HepG2 (cell line): ENCODE results near the gene ULBP2. TPM values are rescaled to one million over a fixed set of nuclear protein-coding genes. Genes with fewer than 3 reads are reported as not detected.
A peak's percentile ranks its signal among the peaks of the same experiment; 100 is the strongest.
"Not testable (repeated sequence)": the region's sequence is repeated elsewhere in the genome, so short reads cannot be mapped to it uniquely, and the experiment has no call there.

Experiments
- ATAC-seq: fragments of 200-7000 bp; cut with Tn5 transposase; 3 replicates; pipeline ENCODE4 v1.9.1; 2020; ENCODE audit warnings: mild to moderate bottlenecking, moderate library complexity
- BruUV-seq: library from RNA; stranded (reverse); fragments of 400-500 nt; replicated peaks from 2 replicates; lab custom pipeline; 2021; lab: Mats Ljungman, UMichigan
- CTCF ChIA-PET: fragments of 300-600 bp; formaldehyde crosslinking; extraction: SDS; loops from one replicate; lab custom pipeline; 2021; ENCODE audit warnings: low total read pairs, inconsistent platforms, low intra/inter-chr PET ratio; lab: Yijun Ruan, JAX
- POLR2A ChIA-PET: fragments of 350-600 bp; sonication (Branson Sonifier 250); formaldehyde crosslinking; loops from one replicate; lab custom pipeline; 2020; ENCODE audit warnings: antibody characterized with exemption, inconsistent platforms; lab: Yijun Ruan, JAX
- DNase-seq: peaks from one replicate; pipeline ENCODE4 v3.0.0-alpha.2; 2015; ENCODE audit warnings: low spot score
- FAIRE-seq: peaks from 3 replicates; lab custom pipeline; 2011; peaks lifted over from hg19 to GRCh38; lab: Jason Lieb, UNC
- H2AFZ ChIP-seq: one replicate; pipeline ENCODE4 v1.6.1; 2011; ENCODE audit warnings: low read length, inconsistent platforms
- H3K27ac ChIP-seq: fragments of 300-600 bp; 3 replicates; pipeline ENCODE4 v1.8.0; 2011; ENCODE audit warnings: mixed run types, mild to moderate bottlenecking, mixed read lengths, low read length, inconsistent platforms; ENCODE audit not compliant: insufficient read depth; ENCODE audit errors: extremely low read length
- H3K27me3 ChIP-seq, 2 experiments: fragments of 200-600 bp in 1 of 2; 2 replicates in 1 of 2; 3 replicates in 1 of 2; pipeline versions ENCODE4 v1.6.0 to v1.8.0; 2011; ENCODE audit warnings: low read length in 2 of 2, mild to moderate bottlenecking in 2 of 2, moderate library complexity in 2 of 2, inconsistent platforms in 1 of 2; ENCODE audit not compliant: insufficient read depth in 2 of 2, control insufficient read depth in 1 of 2
- H3K36me3 ChIP-seq, 2 experiments: fragments of 200-600 bp in 1 of 2; replicated peaks in 1 of 2; 2 replicates in 1 of 2; 3 replicates in 1 of 2; pipeline versions ENCODE4 v1.5.1 to v1.8.0; 2011; ENCODE audit warnings: low read length in 2 of 2, inconsistent platforms in 1 of 2; ENCODE audit not compliant: insufficient read depth in 2 of 2, control insufficient read depth in 1 of 2
- H3K4me1 ChIP-seq: 2 replicates; pipeline ENCODE4 v1.5.1; 2012; ENCODE audit warnings: low read length, inconsistent platforms; ENCODE audit not compliant: insufficient read depth
- H3K4me2 ChIP-seq: 2 replicates; pipeline ENCODE4 v1.6.0; 2011; ENCODE audit warnings: low read depth, low read length, inconsistent platforms
- H3K4me3 ChIP-seq, 3 experiments: fragments of 200-600 bp in 1 of 3; sonication (generic), shearing (Covaris generic) in 1 of 3; replicated peaks in 1 of 3; 2 replicates each; pipeline ENCODE4 v1.5.1; 2011 to 2016; ENCODE audit warnings: low read length in 3 of 3, inconsistent platforms in 2 of 3, low read depth in 2 of 3, mild to moderate bottlenecking in 2 of 3, control low read depth in 1 of 3, mixed read lengths in 1 of 3; ENCODE audit not compliant: insufficient read depth in 1 of 3
- H3K79me2 ChIP-seq: one replicate; pipeline ENCODE4 v1.6.1; 2011; ENCODE audit warnings: low read length, inconsistent platforms; ENCODE audit not compliant: insufficient read depth
- H3K9ac ChIP-seq: 2 replicates; pipeline ENCODE4 v1.6.0; 2011; ENCODE audit warnings: mild to moderate bottlenecking, low read depth, low read length, inconsistent platforms; ENCODE audit not compliant: insufficient read depth
- H3K9me3 ChIP-seq: 2 replicates; pipeline ENCODE4 v1.5.1; 2012; ENCODE audit warnings: mild to moderate bottlenecking, low read length
- H4K20me1 ChIP-seq: 2 replicates; pipeline ENCODE4 v1.6.0; 2011; ENCODE audit warnings: inconsistent platforms, mild to moderate bottlenecking, low read length, moderate library complexity; ENCODE audit not compliant: insufficient read depth
- HNF4A ChIP-seq: sonication (generic); formaldehyde crosslinking; IDR thresholded peaks from 2 replicates; pipeline ENCODE4 v1.4.0; 2020; ENCODE audit warnings: missing genetic modification reagents
- HOXA7 ChIP-seq: sonication (generic); formaldehyde crosslinking; IDR thresholded peaks from 2 replicates; pipeline ENCODE4 v1.8.1; 2022; ENCODE audit warnings: mild to moderate bottlenecking, missing genetic modification reagents, moderate library complexity
- SMAD9 ChIP-seq: sonication (generic); formaldehyde crosslinking; IDR thresholded peaks from 2 replicates; pipeline ENCODE4 v1.5.1; 2020; ENCODE audit warnings: mild to moderate bottlenecking, missing genetic modification reagents
- ZBTB42 ChIP-seq: sonication (generic); formaldehyde crosslinking; IDR thresholded peaks from 2 replicates; pipeline ENCODE4 v1.5.0; 2020; ENCODE audit warnings: mild to moderate bottlenecking, missing genetic modification reagents
- ZMYM3 ChIP-seq: sonication (generic); formaldehyde crosslinking; IDR thresholded peaks from 2 replicates; pipeline ENCODE4 v1.5.1; 2020; ENCODE audit warnings: mild to moderate bottlenecking, missing genetic modification reagents
- ZNF143 ChIP-seq: sonication (generic); formaldehyde crosslinking; IDR thresholded peaks from 2 replicates; pipeline ENCODE4 v1.4.0; 2020; ENCODE audit warnings: missing genetic modification reagents
- ZNF3 ChIP-seq: IDR thresholded peaks from 2 replicates; pipeline ENCODE4 v1.7.0; 2017; ENCODE audit warnings: inconsistent platforms
- ZNF326 ChIP-seq: sonication (generic); formaldehyde crosslinking; IDR thresholded peaks from 2 replicates; pipeline ENCODE4 v1.4.0; 2020; ENCODE audit warnings: missing genetic modification reagents, borderline replicate concordance
- ZNF550 ChIP-seq: sonication (generic); formaldehyde crosslinking; IDR thresholded peaks from 2 replicates; pipeline ENCODE4 v1.4.0; 2020; ENCODE audit warnings: mild to moderate bottlenecking, missing genetic modification reagents, borderline replicate concordance
- ZNF557 ChIP-seq: sonication (generic); formaldehyde crosslinking; IDR thresholded peaks from 2 replicates; pipeline ENCODE4 v1.4.0; 2020; ENCODE audit warnings: missing genetic modification reagents
- ZNF773 ChIP-seq: sonication (generic); formaldehyde crosslinking; IDR thresholded peaks from 2 replicates; pipeline ENCODE4 v1.4.0; 2020; ENCODE audit warnings: missing genetic modification reagents, borderline replicate concordance
- WGBS: methylation state at CpG from one replicate; pipeline ENCODE4 v1.1.6; 2017; ENCODE audit warnings: low lambda C conversion rate; 5-methylcytosine and 5-hydroxymethylcytosine counted together
- in situ Hi-C: cut with HindIII; loops from 2 replicates; pipeline ENCODE4 v1.10.0; 2017; ENCODE audit warnings: low pct_unique_long_range_greater_than_20kb; ENCODE audit not compliant: extremely low pct_ligation_motif_present
- intact Hi-C: fragments of 100-400 bp; cut with micrococcal nuclease; formaldehyde crosslinking; loops from one replicate; pipeline ENCODE4 v1.10.0; 2022; ENCODE audit not compliant: unreplicated experiment
- polyA plus RNA-seq, 8 experiments: library from polyadenylated mRNA; depleted of rRNA in 3 of 8; stranded (reverse) in 7 of 8; unstranded in 1 of 8; fragments of >200 nt; fragmentation: Illumina TruSeq in 4 of 8; extraction: Trizol in 4 of 8; gene quantifications; 2 replicates each; pipeline versions ENCODE4 v1.2.1 to v1.2.3, GENCODE V29; 2011 to 2016; ENCODE audit warnings: low read depth in 4 of 8, missing spikeins in 1 of 8, mixed read lengths in 1 of 8; ENCODE audit not compliant: insufficient read depth in 1 of 8
- total RNA-seq, 5 experiments: library from RNA; depleted of rRNA; stranded (reverse); fragments of >200 nt; fragmentation: Illumina TruSeq; extraction: Trizol; gene quantifications; 2 replicates each; pipeline ENCODE4 v1.2.3, GENCODE V29; 2016; ENCODE audit warnings: low read depth in 1 of 5
- TF ChIP-seq, protein P1 (sequence below): IDR thresholded peaks from 2 replicates; pipeline ENCODE4 v1.6.1; 2012; ENCODE audit warnings: low read depth, low read length, improper control_type of control experiment
- TF ChIP-seq, protein P2 (sequence below): sonication (generic); formaldehyde crosslinking; IDR thresholded peaks from 2 replicates; pipeline ENCODE4 v1.8.1; 2023; ENCODE audit warnings: missing genetic modification reagents, inconsistent platforms, borderline replicate concordance
- TF ChIP-seq, protein P3 (sequence below): IDR thresholded peaks from 2 replicates; pipeline ENCODE4 v1.6.1; 2012; ENCODE audit warnings: inconsistent platforms

Gene ULBP2
- total and polyA plus RNA-seq, 2 of the 13 experiments (the other 11 are each of a cell fraction or from before 2014, with no cell fraction given), result not detected

DNA sequence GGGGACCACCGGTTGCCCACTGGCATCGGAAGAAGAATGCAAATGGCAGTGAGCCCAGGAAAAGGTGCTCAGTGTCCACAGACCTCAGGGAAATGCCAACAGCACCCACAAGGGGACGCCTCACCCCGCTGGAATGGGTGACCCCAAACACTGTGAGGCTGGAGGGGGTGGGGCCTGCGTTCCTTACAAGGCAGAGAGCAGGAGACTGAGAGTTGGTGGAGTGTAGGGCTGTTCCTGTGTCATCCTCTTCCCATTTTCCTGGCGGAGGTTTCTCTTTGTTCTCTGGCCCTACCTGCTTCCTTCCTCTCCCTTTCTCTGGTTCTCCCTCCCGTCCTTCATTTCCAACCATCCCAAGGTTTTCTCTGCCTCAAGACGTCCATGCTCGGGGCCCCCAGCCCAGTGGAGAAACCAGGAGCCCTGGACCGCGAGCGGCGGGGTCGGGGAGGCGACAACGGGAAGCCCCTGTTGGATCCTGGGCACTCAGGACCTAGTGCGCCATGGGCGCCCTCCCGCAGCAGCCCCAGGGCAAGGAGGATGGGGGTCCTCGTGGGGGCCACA, 3.7 kb upstream of the ULBP2 start:
- CTCF ChIA-PET, DNase-seq, H3K36me3 ChIP-seq, BruUV-seq, H2AFZ ChIP-seq, H3K79me2 ChIP-seq, POLR2A ChIA-PET, H4K20me1 ChIP-seq, H3K9ac ChIP-seq, H3K9me3 ChIP-seq, H3K27ac ChIP-seq: not testable (repeated sequence)
- FAIRE-seq, result peak; percentile 56
- peaks cover 12% of the 10 kb centered on the region for H3K4me1 ChIP-seq
- WGBS, result 14% methylated on average over 17 of the region's 20 CpGs
- intact Hi-C loops, result loop anchor here (10.0 kb wide), 1 partner anchor 877 kb away; no protein-coding TSS in a partner anchor
- peak; percentile 79 for ATAC-seq
- in situ Hi-C loops, result loop anchor here (5.0 to 10.0 kb wide), 2 partner anchors 69 to 877 kb away; no protein-coding TSS in a partner anchor
- H3K27me3 ChIP-seq, result peaks cover 21 to 77% of the 10 kb centered on the region in 2 experiments
- peak overlapping the region; percentile 22 to 69 (median 50); a peak in 3 of 6 replicates for H3K4me3 ChIP-seq
- H3K4me2 ChIP-seq, result peak overlapping the region; percentile 82

DNA sequence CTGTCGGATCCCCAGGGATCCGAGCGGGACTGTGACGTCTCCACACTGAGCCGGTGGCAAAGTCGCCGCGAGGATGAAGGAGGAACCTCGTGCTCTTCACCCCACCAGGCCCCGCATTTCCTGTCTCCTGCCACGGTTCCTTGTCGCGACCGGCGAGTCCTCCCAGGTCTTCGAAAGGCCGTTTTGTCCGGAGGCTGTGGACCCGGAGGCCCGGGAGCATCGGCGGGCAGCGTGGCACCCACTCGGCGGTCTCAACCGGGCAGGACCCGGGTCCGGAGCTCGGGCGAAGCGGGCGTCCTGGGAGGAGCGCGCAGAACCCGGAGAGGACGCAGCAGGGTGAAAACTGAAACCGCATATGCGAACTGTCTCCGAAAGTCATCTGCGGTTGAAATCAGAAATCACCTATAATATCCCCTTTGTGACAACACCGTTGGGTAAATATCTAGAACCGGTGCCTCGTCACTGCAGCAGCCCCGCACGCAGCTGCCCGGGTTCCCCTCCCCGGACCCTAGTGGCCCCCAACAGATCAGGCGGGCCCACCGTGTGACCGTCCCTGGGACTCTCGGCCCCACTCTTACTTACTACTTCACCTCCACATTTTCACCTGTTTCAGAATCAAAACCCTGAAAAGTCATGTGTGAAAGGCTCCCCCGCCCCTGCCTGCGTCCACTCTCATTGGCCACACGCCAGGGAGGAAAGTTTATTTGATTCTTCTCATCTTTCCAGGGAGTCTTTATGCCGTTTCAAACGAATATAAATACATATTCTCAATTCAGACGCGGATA, 3.1 kb upstream of the ULBP2 start:
- Histone ChIP-seq H3K27me3 (peaks cover 21 to 76% of the 10 kb centered on the region in 2 experiments), H2AFZ (no peak overlapping the region), H4K20me1 (no peaks in the 10 kb centered on the region; the same call in 1 of the 2 replicates), H3K4me3 (peak overlapping the region; percentile 44 to 69 (median 50); a peak in 5 of 6 replicates), H3K9ac (no peak overlapping the region), H3K4me1 (peaks cover 12% of the 10 kb centered on the region), H3K27ac (no peak overlapping the region), H3K79me2 (no peaks in the 10 kb centered on the region), H3K36me3 (no peaks in the 10 kb centered on the region), H3K9me3 (no peaks in the 10 kb centered on the region), H3K4me2 (peak overlapping the region; percentile 82)
- peak; percentile 41 for ATAC-seq
- no peak for FAIRE-seq
- 4% methylated on average over 41 of the region's 58 CpGs for WGBS
- intact Hi-C loops (loop anchor here (10.0 kb wide), 1 partner anchor 876 kb away; no protein-coding TSS in a partner anchor), in situ Hi-C loops (loop anchor here (5.0 to 10.0 kb wide), 2 partner anchors 69 to 876 kb away; no protein-coding TSS in a partner anchor)
- CTCF ChIA-PET, result no interaction called here
- POLR2A ChIA-PET, result no interaction called here
- no peak for DNase-seq
- BruUV-seq, result no TSS peak
- TF ChIP-seq, protein P1, sequence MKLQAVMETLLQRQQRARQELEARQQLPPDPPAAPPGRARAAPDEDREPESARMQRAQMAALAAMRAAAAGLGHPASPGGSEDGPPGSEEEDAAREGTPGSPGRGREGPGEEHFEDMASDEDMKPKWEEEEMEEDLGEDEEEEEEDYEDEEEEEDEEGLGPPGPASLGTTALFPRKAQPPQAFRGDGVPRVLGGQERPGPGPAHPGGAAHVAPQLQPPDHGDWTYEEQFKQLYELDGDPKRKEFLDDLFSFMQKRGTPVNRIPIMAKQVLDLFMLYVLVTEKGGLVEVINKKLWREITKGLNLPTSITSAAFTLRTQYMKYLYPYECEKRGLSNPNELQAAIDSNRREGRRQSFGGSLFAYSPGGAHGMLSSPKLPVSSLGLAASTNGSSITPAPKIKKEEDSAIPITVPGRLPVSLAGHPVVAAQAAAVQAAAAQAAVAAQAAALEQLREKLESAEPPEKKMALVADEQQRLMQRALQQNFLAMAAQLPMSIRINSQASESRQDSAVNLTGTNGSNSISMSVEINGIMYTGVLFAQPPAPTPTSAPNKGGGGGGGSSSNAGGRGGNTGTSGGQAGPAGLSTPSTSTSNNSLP, result no peak
- TF ChIP-seq ZNF557 (CRISPR knock-in tag), result no peak
- TF ChIP-seq, protein P2, sequence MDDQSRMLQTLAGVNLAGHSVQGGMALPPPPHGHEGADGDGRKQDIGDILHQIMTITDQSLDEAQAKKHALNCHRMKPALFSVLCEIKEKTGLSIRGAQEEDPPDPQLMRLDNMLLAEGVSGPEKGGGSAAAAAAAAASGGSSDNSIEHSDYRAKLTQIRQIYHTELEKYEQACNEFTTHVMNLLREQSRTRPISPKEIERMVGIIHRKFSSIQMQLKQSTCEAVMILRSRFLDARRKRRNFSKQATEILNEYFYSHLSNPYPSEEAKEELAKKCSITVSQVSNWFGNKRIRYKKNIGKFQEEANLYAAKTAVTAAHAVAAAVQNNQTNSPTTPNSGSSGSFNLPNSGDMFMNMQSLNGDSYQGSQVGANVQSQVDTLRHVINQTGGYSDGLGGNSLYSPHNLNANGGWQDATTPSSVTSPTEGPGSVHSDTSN (CRISPR knock-in tag), result no peak
- TF ChIP-seq ZNF550 (CRISPR knock-in tag), result no peak
- TF ChIP-seq ZNF773 (CRISPR knock-in tag), result no peak
- TF ChIP-seq ZBTB42, result no peak
- TF ChIP-seq ZMYM3, result no peak
- TF ChIP-seq ZNF3 (CRISPR knock-in tag), result no peak
- no peak for TF ChIP-seq HNF4A (CRISPR knock-in tag)
- no peak for TF ChIP-seq ZNF326
- TF ChIP-seq ZNF143 (CRISPR knock-in tag), result no peak
- no peak for TF ChIP-seq SMAD9 (CRISPR knock-in tag)
- TF ChIP-seq, protein P3, sequence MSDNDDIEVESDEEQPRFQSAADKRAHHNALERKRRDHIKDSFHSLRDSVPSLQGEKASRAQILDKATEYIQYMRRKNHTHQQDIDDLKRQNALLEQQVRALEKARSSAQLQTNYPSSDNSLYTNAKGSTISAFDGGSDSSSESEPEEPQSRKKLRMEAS, result 0 out of 2 replicates have a peak, but pooled peaks have one; percentile 41
- no peak for TF ChIP-seq HOXA7 (CRISPR knock-in tag)
